HG02870 (cell line): ENCODE measurements around the gene FOXA2.
"Not testable (repeated sequence)": the region's sequence is repeated elsewhere in the genome, so short reads cannot be mapped to it uniquely, and the experiment has no call there.

Experiments
- ATAC-seq: cut with Tn5 transposase; IDR thresholded peaks from one replicate; pipeline ENCODE4 v1.9.1; 2021; ENCODE audit warnings: mild to moderate bottlenecking, moderate library complexity; ENCODE audit not compliant: unreplicated experiment

FOXA2 gene

DNA sequence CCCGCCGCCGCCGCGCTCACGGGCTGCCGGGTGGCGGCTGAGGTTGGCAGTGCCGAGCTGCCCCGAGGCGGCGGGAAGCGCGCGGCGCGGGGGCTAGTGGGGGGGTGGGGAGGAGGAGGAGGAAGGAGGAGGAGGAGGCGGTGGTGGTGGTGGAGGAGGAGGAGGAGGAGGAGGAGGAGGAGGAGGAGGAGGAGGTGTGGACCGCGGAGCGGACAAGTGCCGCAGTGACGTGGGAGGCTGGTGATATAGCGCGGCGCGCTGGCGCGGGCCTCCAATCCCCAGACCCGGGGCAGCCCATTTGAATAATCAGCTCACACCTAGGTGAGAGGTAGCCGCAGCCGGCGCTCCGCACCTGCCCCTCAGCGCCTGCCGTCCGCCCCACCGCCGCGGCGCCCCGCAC is at the start of gene FOXA2:
FOXA2 (minus strand) TSS at position 51 of the 400 bp plus-strand sequence. CDS start 294 bp downstream, outside the sequence.
- no peak for ATAC-seq

DNA sequence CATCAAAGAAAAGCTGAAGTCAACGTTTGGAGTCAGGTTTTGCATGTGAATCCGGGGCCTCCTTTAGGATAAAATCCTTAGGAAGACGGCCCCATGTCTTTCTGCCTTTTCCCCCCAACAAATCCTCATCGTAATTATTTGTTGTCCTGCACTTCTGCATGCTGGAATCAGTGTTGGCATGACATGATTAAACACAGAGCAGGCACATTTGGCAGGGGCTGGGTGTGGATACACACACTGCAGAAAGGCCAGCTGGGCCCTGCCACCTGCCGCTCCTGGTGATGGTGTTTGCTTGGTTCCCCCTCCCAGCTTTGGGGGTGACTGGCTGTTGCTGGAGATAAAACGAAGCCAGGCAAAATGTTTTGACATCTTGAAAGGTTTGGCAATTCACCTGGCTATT is 46.3 kb upstream of the FOXA2 start:
- no peak for ATAC-seq

DNA sequence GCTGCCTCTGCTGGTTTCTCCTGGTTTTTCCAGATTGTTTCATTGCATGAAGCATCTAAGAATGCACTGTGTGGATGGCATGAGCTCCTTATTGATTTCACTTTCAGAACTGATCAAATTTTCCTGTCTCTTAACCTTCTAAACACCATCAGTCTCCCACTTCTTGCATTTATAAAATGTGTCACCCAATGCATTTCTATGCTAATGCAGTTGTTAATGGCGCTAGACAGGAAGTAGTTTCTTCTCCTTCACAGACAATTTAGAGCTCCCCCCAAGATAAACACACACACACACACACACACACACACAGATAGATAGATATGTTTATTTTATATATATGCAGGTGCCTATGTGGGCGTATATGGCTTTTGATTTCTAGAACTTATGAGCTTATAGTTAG is 45.6 kb upstream of the FOXA2 start:
- no peak for ATAC-seq

DNA sequence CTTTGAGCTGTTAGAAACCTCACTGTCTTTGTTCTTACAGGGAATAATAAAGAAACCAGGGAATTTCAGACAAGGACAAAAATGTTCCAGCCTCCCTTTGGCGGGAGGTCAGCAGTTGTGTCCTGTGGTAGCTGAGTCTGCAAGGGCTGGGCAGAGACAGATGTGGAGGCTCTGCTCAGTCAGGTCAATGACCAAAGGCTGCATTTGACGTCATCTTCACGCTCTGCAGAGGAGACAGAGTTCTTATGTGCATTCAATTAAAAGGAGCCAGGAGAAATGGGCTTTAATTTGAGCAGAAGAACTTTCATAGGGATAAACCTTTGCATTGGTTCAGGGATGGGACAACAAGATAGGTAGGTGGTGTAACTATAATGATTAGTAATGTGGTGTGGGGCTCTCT is 45.1 kb upstream of the FOXA2 start:
- no peak for ATAC-seq

DNA sequence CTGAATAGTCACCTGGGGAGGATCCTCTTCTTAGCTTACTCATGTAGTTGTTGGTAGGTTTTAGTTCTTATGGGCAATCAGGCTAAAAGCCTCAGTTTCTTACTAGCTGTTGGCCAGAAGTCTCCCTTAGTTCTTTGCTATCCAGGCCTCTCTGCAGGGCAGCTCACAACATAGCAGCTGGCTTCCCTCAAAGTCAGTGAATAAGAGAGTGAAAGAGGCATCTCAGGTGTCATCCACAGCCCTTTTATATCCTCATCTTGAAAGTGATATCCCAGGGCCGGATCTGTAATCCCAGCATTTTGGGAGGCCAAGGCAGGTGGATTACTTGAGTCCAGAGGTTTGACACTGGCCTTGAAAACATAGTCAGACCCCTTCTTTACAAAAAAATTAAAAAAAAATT is 42.1 kb upstream of the FOXA2 start:
- ATAC-seq = no peak

DNA sequence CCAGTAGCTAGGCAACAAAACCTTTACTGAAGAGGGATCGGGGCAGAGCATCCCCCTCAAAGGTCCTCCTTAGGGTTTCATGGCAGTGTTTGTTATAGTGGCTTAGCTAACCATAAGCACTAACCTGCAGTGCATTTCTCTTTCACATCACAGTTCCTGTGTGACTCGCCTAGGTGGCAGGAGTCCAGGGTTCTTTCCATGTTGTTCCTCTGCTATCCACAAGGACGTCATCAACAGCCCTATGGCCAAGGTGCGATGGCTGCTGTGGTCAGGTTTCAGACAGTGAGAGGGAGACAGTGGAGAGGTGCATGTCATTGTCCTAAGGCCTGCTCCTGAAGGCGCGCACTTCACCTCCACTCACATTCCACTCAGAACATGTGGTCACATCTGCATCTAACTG is 38.8 kb upstream of the FOXA2 start:
- ATAC-seq = no peak

DNA sequence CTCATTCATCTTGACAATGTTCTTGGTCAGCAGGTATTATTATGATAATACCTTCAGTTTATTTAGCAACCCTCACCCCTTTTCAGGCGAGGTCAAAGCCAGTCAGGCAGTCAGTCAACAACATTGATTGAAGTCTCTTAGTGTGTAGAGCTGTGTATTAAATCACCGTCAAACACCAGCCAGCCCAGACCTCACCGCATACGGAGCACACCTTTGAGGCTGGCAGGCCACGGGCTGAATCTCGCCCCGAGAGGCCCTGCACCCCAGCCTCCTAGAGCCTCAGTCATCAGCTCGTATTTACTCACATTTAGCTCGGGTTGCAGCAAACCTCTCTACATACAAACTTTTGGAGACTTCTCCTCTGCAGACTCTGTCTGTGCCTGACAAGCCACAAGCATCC is 36.0 kb upstream of the FOXA2 start:
- ATAC-seq = no peak

DNA sequence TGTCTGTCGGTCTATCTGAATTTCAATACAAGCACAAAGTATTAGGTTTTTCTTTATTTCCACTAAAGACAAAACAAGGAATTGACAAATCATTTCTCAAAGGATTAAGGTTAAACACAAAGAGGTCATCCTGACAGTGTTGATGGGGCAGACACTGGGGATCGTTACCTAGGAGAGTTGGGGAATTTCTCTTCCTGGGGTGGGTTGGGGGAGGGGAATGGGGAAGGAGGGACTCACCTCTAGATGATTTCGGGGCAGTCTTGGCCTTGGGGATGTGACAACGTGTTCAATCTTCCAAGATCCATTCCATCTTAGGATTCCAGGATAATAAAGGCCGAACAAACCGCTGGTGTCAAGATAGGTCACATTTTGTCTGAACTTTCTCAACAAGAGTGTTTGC is 35.4 kb upstream of the FOXA2 start:
- no peak for ATAC-seq

DNA sequence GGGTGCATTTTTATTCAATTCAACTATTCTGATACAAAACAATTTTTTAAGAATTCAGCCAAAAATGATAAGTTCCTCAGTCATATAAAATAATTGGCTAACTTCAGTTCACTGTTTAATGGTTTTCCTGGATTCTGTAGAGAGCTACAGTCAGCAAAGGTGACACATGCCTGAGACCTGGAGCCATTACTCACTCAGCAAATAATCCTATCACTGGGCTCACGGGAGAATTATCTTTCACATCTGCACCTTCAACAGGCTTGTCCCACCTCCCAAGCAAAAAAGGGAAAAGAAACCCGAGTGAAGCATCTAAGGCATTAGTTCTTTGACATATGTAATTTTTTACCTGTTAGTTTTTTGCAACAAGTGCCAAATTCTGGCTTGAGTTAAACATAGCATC is 34.9 kb upstream of the FOXA2 start:
- no peak for ATAC-seq

DNA sequence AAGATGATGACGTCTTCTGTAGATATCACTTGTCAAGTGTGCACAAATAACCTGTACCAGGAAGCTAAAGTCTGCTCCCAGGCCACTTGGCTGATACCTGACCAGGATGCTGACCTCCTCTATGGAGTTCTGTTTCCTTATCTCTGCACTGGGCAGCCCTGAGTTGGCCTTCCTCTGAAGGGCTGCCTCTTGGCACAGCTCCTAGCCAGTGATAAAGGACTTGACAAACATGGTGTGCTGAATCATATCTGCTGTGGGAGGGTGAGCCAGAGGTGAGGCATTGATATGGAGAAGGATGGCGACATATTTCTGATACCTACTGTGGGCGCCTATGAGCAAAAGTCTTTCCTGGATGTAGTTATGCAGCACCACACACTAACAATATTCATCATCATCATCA is 32.8 kb upstream of the FOXA2 start:
- ATAC-seq = no peak

DNA sequence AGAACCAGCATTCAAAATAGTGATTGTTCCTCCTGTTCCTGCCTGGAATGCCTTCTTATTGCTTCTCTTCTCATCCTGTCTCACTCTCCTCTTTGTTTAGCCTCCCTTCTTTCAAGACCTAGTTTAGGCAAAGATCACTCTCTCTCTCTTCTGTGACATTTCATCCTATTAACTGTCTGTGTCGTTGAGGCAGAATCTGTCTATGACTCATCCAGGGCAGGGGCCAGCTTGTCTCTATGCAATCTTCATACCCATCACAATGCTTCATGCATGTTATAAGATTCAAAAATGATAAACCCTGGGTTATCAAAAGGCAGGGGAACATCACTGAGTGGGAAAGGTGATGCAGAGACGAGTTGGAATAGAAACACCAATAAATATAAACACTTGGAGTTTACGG is 32.2 kb upstream of the FOXA2 start:
- ATAC-seq = no peak

DNA sequence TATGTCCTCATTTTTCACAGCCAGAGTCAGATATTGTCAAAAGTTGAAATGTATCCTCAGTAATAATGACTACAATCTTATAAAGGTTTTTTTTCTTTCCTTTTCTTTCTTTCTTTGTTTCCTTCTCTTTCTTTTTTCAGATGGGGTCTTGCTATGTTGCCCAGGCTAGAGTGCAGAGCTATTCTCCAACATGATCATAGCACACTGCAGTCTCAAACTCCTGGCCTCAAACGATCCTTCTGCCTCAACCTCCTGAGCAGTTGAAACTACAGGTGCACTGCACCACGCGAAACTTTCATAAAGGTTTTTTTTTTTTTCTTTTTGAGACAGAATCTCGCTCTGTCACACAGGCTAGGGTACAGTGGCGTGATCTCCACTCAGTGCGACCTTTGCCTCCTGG is 31.1 kb upstream of the FOXA2 start:
- ATAC-seq = no peak

DNA sequence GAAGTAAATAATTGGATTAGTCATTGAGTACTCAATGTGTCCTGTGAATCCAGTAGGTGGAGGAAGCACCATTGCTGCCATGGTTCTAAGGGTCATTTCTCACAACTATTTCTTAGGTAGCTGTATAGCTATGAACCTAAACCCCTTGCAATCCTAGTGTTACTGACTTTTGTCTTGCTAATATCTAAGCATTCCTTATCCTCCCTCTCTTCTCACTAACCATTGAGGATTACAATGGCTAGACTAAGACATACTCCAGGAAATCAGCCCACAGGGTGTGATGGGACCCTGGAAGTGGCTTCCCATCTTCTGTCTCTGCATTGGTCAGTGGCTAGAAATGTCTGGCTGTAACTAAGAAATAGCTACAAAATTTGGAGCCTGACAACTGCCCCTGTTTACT is 27.3 kb upstream of the FOXA2 start:
- ATAC-seq = no peak

DNA sequence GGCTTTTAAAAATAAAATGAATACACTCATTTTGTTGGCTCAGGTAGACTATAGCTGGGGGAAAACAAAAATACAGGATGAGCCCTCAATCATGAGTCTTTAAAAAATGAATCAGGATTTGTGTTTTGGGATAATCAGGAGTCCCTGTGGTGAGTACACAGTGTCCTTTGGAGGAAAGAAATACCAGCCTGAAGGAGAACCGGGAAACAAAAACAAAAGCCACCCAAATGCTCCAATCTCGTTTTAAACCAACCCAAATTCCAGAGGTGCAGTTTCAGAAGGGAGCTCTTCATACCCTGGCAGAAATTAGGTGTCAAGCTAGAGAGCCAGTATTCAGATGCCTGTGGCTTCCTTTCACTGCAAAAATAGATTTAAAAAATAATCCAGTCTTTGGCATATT is 23.3 kb upstream of the FOXA2 start:
- no peak for ATAC-seq

DNA sequence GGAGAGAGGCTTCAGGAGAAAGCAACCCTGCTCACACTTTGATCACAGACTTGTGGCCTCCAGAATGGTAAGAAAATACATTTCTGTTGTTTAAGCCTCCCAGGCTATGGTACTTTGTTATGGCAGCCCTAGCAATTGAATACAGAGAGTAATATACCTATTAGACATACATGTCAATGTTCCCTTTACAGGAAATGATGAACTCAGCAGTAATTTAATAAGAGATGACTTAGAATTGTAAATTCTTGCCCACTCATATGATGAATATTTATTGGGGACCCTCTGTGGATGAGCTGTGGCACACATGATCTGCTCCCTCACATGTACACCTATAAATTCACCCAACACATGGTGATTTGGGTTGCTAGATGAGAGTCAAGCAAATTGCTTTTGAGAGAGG is 20.4 kb upstream of the FOXA2 start:
- no peak for ATAC-seq

DNA sequence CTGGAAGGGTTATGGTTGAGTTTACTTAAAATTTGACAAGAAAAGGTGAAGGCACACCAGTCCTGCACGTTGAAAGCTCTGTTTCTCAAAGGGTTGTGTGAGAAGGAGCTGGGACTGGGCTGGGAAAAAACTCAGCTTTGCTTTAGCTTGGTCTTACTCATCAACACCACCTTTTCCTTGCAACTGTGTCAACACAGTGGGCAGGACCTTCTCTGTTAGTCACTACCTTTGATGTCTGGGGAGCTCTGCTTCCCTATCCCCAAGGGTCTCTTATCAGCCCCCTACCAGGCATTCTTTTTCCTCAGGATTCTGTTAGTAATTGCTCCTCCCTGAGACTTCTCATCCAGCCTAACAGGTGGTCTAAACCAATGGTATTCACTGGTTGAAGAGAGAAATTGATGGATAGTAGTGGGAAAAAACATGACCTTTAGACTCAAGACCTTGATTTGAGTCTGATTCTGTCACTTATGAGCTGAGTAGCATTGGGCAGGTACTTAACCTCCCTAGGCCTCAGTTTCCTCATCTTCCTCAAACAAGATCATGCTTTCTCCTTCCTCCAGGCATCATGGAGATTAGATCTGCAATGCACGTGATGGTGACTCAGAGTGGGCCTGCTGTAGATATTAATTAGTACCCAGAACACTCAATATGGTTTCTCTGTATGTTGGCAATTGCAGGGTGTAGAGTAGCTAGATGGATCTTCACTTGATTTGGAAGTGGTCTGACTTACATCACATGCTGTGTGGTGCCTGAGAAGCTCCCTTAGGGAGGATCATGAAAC is 17.2 kb upstream of the FOXA2 start:
- no peak for ATAC-seq

DNA sequence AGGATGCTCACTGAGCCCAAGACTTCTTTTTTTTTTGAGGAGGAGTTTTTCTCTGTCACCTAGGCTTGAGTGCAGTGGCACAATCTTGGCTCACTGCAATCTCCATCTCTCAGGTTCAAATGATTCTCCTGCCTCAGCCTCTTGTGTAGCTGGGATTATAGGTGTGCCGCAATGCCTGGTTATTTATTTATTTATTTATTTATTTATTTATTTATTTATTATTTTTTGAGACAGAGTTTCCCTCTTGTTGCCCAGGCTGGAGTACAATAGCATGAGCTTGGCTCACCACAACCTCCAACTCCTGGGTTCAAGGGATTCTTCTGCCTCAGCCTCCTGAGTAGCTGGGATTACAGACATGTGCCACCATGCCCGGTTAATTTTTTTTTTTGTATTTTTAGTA is 14.9 kb upstream of the FOXA2 start:
- not testable (repeated sequence) for ATAC-seq

DNA sequence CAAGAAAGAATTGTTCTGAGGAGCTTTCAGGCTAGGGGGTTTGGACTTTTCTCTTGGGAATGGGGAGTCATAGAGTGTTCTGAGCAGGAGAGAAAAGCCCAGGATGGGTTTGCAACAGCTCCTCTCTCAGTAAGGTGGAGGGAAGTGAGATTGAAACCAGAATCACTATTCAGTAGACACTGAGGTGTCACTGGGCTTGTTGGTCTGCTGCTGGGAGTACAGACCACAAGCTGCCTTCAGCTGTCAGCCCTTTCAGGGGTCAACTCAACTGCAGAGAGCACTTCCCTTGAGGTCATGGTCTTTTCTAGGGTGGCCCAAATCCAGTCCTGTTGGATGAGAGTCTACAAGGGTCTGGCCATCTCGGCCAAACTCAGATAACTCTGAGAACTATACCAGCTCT is 12.9 kb upstream of the FOXA2 start:
- ATAC-seq = peak; percentile 73

DNA sequence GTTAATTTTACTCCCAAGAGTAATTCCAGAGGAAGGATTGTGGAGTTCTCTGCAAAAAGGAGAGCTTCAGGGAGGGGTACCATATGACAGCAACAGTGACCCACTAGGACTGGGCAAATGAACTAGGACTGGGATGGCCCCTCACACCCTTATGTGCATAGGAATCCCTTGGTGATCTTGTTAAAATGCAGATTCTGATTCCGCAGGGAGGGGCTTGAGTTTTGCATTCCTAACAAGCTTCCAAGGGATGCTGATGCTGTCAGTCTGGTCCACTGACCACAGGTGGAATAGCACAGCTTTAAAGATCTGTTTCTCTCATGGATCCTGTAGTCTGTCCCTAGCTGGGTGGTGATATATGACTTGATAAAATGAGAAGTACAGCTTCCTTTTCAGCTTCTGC is 6.3 kb upstream of the FOXA2 start:
- ATAC-seq = no peak

DNA sequence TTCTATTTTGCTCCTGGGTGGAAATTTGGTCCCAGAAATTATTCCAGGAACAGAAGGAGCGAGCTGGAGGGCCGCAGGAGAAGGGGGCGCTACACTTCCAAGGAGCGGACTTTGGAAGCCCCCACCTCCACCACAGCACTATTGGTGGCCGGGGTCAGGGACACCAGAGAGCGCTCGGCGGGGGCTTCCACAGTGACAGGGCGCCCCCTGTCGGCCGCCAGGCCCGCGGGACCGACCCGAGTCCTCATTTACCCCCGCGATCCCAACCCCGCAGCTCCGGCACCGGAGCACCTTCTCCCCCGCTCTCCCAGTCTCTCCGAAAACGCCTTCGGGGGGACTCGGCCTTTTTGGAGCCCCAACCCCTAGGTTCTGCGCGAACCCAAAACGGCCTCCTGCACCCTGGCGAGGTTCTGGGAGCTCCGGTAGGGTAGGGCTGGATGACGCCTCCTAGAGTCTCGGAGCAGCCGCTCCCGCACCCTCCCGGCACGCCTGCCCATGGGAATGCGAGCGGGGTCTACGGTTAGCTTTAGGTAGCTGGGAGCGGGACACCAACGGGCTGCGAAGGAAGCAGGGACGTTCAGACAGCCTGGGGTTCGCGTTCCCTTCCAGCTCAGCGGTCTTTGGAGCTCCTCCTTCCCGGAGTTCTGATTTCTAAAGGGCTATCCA is 2.4 kb upstream of the FOXA2 start:
- no peak for ATAC-seq

DNA sequence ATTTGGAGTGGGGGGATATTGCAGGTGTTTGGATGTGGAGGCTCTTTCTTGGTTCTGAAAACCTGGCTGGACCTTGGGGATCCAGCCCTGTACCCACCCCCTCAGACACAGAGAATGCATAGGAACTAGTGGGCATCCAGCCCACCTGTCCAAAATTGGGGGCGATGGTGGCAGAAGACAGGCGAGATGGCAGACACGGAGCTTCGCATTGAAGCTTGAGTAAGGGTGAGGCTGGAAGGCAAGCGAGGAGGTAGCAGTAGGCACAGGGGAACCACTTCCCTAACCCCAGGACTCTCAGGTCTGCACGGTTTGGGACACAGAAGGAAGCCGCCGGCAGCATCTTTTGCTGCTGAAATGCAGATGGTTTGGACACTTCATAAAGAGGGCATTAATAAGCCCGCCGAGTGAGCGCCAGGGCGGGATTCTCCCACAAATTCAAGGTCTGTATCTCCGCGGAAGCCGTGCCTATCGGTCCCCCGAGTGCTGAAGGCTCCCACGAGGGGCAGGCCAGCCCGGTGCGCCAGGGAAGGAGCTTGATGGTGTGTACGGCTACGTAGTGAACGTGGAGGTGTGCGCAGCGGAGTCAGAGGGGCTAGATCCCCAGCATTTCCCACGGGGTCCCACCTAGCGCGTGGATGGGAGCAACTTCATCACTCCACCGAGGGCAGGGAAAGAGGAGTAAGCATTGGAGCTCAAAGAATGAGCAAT is 1.6 kb upstream of the FOXA2 start:
- ATAC-seq = no peak
